ENCODE measurements around the gene ZKSCAN5. TPM values are rescaled to one million over a fixed set of nuclear protein-coding genes. Genes with fewer than 3 reads are reported as not detected.

The ZKSCAN5 gene
- total RNA-seq (2021) (14.5 to 15.7 TPM (median 15.5 TPM) in 3 replicates), Bru-seq, nascent RNA (percentile 69 among the genes with signal in this experiment)
- long read RNA-seq, experiment 1, full-length matches to known transcripts = 20 of 109 reads
- long read RNA-seq, experiment 1, partial matches to known transcripts = 55 of 109 reads
- long read RNA-seq, experiment 1, other reads (novel, unspliced or antisense) = 34 of 109 reads
- long read RNA-seq, experiment 2, full-length matches to known transcripts = 3 of 33 reads
- long read RNA-seq, experiment 2, partial matches to known transcripts = 14 of 33 reads
- long read RNA-seq, experiment 2, other reads (novel, unspliced or antisense) = 16 of 33 reads
- long read RNA-seq, experiment 3, partial matches to known transcripts = 0 of 1 reads
- long read RNA-seq, experiment 3, other reads (novel, unspliced or antisense) = 1 of 1 reads

- H3K27ac Mint-ChIP-seq = peak within 1 kb of the TSS; percentile 97
- H3K27me3 Mint-ChIP-seq (ENCODE audit: low read depth) = no peaks in the 10 kb centered on the region
- ChIA-PET CTCF (interaction anchor here (1.0 to 1.7 kb wide), 8 partner anchors 19 to 486 kb away, joined by 3 to 11 read pairs (median 4); partner anchors contain the start of genes FAM200A and ZSCAN25), POLR2A (interaction anchor here (0.6 to 1.3 kb wide), 5 partner anchors 11 to 111 kb away, joined by 3 to 5 read pairs (median 4); partner anchors contain the start of genes BUD31, FAM200A, PDAP1 and ZSCAN25)
- peak within 1 kb of the TSS; percentile 91 for H3K4me3 Mint-ChIP-seq
- peaks cover 6% of the 10 kb centered on the region for H3K36me3 Mint-ChIP-seq
- peaks cover 10% of the 10 kb centered on the region for H3K9me3 Mint-ChIP-seq
- peak; percentile 97 for DNase-seq (ENCODE audit: low spot score)
- ATAC-seq = peak; percentile 76
- H3K4me1 Mint-ChIP-seq = peaks cover 19% of the 10 kb centered on the region
- TF ChIP-seq NFYB (CRISPR knock-in tag; conservative IDR thresholded peaks at IDR 0.05; ENCODE audit: low read depth) (peak; percentile 12; the same call in 1 of the 2 replicates), CTCF (IDR thresholded peaks at IDR 0.05) (no peak), MYBL2 (CRISPR knock-in tag; IDR thresholded peaks at IDR 0.05) (peak; percentile 90), ZSCAN18 (CRISPR knock-in tag; IDR thresholded peaks at IDR 0.05) (no peak), ETV6 (CRISPR knock-in tag; IDR thresholded peaks at IDR 0.05) (peak; percentile 22; the same call in 1 of the 2 replicates), AFF4 (CRISPR knock-in tag; IDR thresholded peaks at IDR 0.05; ENCODE audit: borderline replicate concordance) (no peak), PRDM15 (CRISPR knock-in tag; IDR thresholded peaks at IDR 0.05) (no peak), ATF6 (CRISPR knock-in tag; IDR thresholded peaks at IDR 0.05) (no peak), RELA (CRISPR knock-in tag; IDR thresholded peaks at IDR 0.05; ENCODE audit: borderline replicate concordance) (no peak), ZNF138 (CRISPR knock-in tag; conservative IDR thresholded peaks at IDR 0.05) (no peak), KAT7 (CRISPR knock-in tag; IDR thresholded peaks at IDR 0.05; ENCODE audit: borderline replicate concordance) (no peak), AR (CRISPR knock-in tag; IDR thresholded peaks at IDR 0.05) (no peak), MAX (CRISPR knock-in tag; IDR thresholded peaks at IDR 0.05) (peak; percentile 29; the same call in 1 of the 2 replicates)
Observed at GRCh38 chr7:99504603-99505323, at the start of gene ZKSCAN5. Gene ZKSCAN5, plus strand, starts transcription at chr7:99504662. Its CDS starts 1,383 bp downstream, at chr7:99506045.
